Choroid plexus epithelial cell (primary cell): ENCODE data around the gene HAUS3.

Experiments used
- DNase-seq: peaks from one replicate; pipeline ENCODE4 v3.0.0-alpha.2; 2010; ENCODE audit warnings: low read depth
- H3K4me3 ChIP-seq: 2 replicates; pipeline ENCODE4 v1.5.1; 2011; ENCODE audit warnings: low read depth, mild to moderate bottlenecking, control low read depth, low read length, moderate library complexity
- TF ChIP-seq, protein P1 (sequence below): conservative IDR thresholded peaks from 2 replicates; pipeline ENCODE4 v1.5.1; 2011; ENCODE audit warnings: low read depth, mild to moderate bottlenecking, control low read depth, inconsistent platforms, low read length, moderate library complexity

The HAUS3 gene

DNA sequence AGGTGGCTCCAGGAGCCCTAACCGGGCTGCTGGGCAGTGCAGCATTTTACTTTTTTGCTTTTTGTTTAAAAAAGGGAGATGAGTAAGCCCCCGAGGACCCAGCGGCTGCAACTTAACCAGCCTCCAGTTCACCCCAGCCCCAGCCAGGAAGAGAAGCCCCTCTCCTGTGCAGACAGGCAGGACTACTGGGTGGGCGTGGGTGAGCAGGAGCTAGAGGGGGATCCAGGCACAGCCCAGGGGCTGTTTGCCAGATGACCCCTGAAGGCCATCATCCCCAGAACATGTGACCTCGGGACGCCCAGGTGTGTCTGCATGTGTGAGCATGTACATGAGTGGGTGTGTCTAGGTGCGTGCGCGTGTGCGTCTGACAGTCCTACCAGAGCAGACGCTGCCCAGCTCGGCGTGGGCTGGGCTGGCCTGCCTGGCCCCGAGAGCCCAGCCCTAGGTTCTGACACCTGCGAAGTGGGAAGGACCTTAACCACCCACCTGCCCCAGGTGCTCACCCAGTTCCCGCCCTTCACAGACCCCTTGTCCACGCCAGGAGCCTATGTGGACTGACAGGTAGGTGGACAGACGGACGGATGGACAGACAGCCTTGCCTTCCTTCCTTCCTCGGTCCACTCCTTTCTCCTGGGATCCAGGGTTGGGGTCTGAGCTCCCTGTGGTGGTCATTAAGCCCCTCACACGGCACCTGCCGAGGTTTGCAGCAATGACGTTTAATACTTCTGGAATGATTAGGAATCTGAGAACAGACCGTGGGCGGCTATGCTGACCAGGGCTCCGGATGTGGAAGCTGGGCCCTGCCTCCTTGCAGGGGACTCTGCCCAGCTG lies 7.8 kb upstream of the HAUS3 start:
- H3K4me3 ChIP-seq: no peak overlapping the region
- TF ChIP-seq, protein P1, sequence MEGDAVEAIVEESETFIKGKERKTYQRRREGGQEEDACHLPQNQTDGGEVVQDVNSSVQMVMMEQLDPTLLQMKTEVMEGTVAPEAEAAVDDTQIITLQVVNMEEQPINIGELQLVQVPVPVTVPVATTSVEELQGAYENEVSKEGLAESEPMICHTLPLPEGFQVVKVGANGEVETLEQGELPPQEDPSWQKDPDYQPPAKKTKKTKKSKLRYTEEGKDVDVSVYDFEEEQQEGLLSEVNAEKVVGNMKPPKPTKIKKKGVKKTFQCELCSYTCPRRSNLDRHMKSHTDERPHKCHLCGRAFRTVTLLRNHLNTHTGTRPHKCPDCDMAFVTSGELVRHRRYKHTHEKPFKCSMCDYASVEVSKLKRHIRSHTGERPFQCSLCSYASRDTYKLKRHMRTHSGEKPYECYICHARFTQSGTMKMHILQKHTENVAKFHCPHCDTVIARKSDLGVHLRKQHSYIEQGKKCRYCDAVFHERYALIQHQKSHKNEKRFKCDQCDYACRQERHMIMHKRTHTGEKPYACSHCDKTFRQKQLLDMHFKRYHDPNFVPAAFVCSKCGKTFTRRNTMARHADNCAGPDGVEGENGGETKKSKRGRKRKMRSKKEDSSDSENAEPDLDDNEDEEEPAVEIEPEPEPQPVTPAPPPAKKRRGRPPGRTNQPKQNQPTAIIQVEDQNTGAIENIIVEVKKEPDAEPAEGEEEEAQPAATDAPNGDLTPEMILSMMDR: no peak
- no peak for DNase-seq

DNA sequence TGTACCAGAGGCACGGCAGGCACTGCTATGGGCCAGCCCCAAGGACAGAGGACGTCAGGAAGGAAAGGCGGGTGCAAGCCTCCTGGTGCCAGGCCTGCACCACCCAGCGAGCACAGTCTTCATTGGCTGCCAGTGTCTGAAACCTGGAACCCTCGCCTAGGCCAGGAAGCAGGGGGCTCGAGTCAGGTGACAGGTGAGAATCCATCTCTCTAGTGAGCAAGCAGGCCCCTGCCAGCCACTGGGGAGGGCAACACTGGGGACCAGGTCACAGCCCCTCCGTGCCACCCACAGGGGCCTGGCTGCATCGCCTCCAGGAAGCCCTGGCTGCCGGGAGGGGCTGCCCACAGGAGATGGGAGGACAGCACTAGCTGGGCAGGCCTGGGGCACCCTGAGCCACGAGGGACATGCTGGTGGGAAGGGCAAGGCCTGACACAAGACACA lies 6.9 kb upstream of the HAUS3 start:
- no peak for DNase-seq
- H3K4me3 ChIP-seq: no peak overlapping the region
- TF ChIP-seq, protein P1: no peak

DNA sequence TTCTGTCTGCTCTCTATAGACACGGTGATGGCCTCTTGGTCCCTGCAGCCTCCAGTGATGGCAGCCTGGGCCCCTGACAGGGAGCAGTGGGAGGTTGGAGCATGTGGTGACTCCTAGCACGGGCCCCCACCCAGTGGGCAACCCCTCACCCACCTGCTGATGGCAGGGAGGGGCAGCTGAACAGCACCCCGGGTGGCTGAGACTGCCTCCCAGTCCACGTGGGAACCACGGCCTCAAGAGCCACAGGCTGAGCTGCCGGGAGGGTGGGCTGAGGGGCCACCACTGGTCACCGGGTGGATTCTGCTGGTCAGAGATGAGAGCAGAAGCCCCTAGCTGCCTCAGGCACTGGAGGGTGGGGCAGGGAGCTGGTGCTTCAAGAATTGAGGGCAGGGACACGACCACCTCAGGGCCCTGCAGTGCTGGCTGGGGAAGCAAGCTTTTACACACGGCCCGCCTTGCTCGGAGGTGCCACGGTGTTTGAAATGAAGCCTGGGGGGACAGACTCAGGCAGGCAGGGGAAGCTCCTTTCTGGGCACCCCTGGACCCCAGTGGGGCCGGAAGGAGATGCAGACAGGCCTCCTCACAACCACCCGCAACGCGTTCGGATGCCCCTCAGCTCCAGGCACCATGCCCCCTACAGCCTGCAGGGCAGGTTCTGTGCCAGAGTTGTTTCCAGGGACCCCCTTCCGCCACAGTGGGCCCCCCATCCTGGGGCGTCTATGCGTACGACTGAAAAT lies 6.3 kb upstream of the HAUS3 start:
- no peak for DNase-seq
- TF ChIP-seq, protein P1: no peak
- no peak overlapping the region for H3K4me3 ChIP-seq

DNA sequence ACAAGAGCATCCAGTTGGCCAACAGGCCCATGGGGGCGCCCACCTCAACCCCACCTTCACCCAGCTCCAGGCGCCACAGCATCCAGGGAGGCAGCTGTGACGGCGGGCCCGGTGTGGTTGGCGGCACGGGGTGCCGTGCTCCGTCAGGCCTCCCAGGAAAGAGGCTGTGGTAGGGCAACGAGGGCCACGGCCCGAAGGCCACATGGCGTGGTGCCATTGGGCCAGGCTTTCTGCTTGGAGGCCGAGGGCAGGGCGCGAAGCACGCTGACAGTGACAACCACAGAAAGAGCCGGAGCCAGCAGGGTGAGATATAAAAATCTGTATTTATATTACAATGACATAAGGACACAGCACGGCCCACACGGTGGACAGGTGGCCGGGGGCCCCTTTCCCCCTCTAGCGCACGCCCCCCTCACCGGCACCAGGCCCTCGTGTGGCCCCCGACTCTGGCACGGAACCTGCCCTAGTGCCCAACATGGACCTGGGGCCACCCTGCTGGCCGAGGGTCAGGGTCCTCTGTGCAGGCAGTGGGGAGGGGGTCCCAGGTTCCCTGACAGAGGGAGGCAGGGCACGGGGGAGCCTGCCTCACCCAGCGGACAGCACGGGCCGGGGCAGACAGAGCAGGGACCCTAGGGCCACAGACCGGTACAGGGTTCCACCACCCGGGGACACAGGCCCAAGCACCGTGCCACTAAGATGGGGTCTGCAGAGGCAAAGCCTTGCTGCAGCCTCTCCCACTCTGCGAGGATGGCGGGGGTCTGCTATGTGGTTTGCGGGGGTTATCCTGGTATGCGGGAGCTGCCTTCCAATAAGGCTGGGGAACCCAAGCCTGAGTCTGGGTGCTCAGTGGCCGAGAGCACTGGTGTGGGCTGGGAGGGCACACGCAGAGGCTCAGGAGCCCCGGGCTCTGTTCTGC lies 5.5 kb upstream of the HAUS3 start:
- no peak for DNase-seq
- no peak overlapping the region for H3K4me3 ChIP-seq
- TF ChIP-seq, protein P1: no peak

DNA sequence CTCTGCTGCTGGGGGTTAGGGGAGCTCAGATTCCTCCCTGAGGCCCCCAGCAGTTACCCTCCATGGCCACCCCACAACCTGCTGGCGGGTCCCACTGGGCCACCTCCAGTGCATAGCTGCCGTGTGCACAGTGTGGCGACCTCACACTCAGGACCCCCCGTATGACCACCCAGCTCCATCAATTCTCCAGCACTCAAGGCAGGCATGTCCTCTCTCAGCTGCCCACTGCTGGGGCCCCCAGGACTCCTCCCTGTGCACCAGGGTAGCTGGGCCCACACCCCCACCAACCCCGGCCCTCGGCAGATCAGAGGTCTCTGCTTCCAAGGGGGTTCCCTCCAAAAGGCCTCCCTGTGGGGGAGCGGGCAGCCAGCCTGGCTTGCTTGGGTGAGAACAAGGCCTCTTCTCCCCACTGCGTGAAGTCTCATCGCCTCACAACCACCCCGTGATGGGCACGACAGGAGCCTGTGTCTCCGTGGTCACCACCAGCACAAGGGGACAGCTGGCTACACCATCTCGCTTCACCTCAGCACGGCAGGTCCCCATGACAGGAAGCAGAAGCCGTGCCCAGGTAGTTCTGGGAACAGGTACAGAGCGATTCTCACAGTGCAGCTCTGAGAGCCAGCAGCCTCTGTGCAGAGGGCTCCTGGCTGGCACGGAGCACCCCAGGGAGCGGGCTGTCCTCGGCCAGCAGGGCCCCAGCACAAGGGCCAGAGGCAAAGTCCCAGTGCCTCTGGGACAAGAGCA lies 4.6 kb upstream of the HAUS3 start:
- DNase-seq: no peak
- TF ChIP-seq, protein P1: no peak
- no peak overlapping the region for H3K4me3 ChIP-seq

DNA sequence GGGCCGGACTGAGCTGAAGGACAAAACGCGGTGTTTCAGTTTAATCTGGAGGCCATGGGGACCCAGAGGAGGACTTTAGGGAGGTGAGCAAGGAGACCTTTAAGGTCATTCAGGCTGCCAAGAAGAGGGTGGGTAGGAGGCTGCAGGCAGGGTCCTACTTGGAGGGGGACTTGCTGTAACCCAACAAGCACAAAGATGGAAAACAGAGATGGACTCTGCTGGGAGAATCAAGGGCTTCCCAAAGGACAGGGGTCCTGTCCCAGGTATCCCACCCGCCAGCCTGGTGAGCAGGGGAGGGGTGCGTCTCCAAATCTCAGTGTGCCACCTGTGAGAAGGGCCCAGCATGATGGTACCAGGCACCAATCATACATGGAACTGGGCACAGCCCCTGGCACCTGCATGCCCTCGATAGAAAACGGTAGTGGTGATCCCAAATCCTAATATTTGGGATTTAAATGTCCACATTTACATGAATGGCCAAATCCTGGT lies 3.9 kb upstream of the HAUS3 start:
- no peak for DNase-seq

More for the DNA sequence above, 3.9 kb upstream of the HAUS3 start:
- no peak overlapping the region for H3K4me3 ChIP-seq
- TF ChIP-seq, protein P1: no peak
